Measurements from ENCODE around the gene SAMD4B.

The SAMD4B gene

GRCh38 chr19:39428283-39429112 lies 86.3 kb downstream of the SAMD4B start:
- no peak for DNase-seq

GRCh38 chr19:39430675-39431593 lies 88.7 kb downstream of the SAMD4B start:
- no peak for DNase-seq

- no peak for DNase-seq
Observed at GRCh38 chr19:39432677-39433025, 90.4 kb downstream of the SAMD4B start.

- no peak for DNase-seq
Observed at GRCh38 chr19:39433480-39434079, 91.4 kb downstream of the SAMD4B start.

GRCh38 chr19:39434123-39435076 lies 92.2 kb downstream of the SAMD4B start:
- DNase-seq: no peak

All from activated naive CD4-positive, alpha-beta T cell treated with anti-CD3 and anti-CD28 coated beads, Interleukin-2, amount 50 U/mL, for 16 hours (primary cell).